ENCODE data around the gene EPB41L1. TPM values are rescaled to one million over a fixed set of nuclear protein-coding genes. Genes with fewer than 3 reads are reported as not detected.

Gene EPB41L1
- total and polyA plus RNA-seq, 11 donors = 7.1 to 29.8 (median 17.3) TPM

GRCh38 chr20:36120241-36120640 lies 34.3 kb upstream of the EPB41L1 start:
- no peak for DNase-seq
- 88 to 92% (median 90%) methylated on average over 6 of the region's 6 CpGs for WGBS, 4 donors
- peaks cover 0 to 24% (median 0%) of the 10 kb centered on the region in 12 donors for H3K4me1 ChIP-seq

GRCh38 chr20:36120991-36121390 lies 33.5 kb upstream of the EPB41L1 start:
- Histone ChIP-seq H3K4me1 (peaks cover 0 to 20% (median 0%) of the 10 kb centered on the region in 12 donors), H3K36me3 (no peaks in the 10 kb centered on the region), H3K27me3 (no peaks in the 10 kb centered on the region), H3K27ac (no peak overlapping the region), H3K9me3 (no peaks in the 10 kb centered on the region), H3K4me3 (no peak overlapping the region)
- ATAC-seq = no peak
- DNase-seq = no peak
- TF ChIP-seq, protein P1, sequence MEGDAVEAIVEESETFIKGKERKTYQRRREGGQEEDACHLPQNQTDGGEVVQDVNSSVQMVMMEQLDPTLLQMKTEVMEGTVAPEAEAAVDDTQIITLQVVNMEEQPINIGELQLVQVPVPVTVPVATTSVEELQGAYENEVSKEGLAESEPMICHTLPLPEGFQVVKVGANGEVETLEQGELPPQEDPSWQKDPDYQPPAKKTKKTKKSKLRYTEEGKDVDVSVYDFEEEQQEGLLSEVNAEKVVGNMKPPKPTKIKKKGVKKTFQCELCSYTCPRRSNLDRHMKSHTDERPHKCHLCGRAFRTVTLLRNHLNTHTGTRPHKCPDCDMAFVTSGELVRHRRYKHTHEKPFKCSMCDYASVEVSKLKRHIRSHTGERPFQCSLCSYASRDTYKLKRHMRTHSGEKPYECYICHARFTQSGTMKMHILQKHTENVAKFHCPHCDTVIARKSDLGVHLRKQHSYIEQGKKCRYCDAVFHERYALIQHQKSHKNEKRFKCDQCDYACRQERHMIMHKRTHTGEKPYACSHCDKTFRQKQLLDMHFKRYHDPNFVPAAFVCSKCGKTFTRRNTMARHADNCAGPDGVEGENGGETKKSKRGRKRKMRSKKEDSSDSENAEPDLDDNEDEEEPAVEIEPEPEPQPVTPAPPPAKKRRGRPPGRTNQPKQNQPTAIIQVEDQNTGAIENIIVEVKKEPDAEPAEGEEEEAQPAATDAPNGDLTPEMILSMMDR (IDR thresholded peaks at IDR 0.05) = no peak
- TF ChIP-seq POLR2A (IDR thresholded peaks at IDR 0.05) = no peak
- intact Hi-C loops (cut with DNase I) = no loop called here
- WGBS, 4 donors = 93 to 95% (median 94%) methylated on average over 7 of the region's 7 CpGs

More at GRCh38 chr20:36120241-36120640, 34.3 kb upstream of the EPB41L1 start:
- ATAC-seq = no peak
- no peak overlapping the region for H3K27ac ChIP-seq
- TF ChIP-seq, protein P1 (IDR thresholded peaks at IDR 0.05) = no peak
- no peak for TF ChIP-seq POLR2A (IDR thresholded peaks at IDR 0.05)
- no peaks in the 10 kb centered on the region for H3K36me3 ChIP-seq
- no peak overlapping the region for H3K4me3 ChIP-seq
- no peaks in the 10 kb centered on the region for H3K27me3 ChIP-seq
- no peaks in the 10 kb centered on the region for H3K9me3 ChIP-seq
- intact Hi-C loops (cut with DNase I) = no loop called here

DNA sequence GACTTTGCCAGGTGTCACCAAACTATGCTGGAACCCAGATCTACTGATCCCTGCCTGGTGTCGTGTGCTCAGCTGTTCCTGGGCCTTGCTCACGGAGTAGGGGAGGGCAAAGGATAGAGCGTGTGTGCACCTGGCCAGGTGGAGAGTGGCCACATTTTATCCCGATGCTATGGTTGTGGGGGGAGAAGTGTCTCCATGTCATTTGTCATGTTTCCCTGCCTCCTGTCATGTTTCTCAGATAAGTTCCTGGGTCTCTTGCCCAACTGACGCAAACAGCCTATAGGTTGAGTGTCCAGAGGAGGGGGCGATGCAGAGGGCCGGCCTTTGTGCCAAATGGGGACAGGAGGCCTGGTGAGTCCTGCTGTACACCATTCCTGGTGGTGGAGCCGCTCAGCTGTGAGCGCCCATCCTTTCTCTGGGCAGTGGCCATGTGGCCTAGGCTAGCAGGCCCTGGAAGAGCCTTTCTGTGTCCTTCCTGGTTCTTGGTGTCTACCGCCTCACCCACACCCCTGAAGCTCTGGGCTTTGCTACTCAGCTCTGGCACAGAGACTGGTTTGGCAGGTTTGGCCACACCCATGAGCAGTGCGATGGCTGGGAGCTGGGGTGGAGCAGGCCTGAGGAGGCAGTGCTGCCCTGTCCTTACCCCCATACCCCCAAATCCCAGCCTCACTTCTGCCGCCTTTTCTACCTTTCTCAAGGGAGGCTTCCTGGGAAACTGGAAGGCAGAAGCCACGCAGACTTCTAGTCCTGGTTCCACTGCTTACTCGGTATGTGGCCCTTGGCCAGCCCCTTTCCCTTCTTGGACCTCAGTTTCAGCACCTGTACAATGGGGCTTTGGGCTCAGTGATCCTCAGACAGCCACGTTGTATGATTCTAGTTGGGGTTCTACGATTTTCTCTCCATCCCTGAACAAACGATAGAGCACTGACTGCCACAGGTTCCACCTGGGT lies 32.3 kb upstream of the EPB41L1 start:
- Histone ChIP-seq H3K36me3 (no peaks in the 10 kb centered on the region), H3K27ac (no peak overlapping the region), H3K27me3 (no peaks in the 10 kb centered on the region), H3K9me3 (no peaks in the 10 kb centered on the region), H3K4me1 (peaks cover 0 to 7% (median 0%) of the 10 kb centered on the region in 12 donors), H3K4me3 (no peak overlapping the region)
- intact Hi-C loops (cut with DNase I) = no loop called here
- WGBS, 4 donors = 91 to 94% (median 92%) methylated on average over 14 to 17 of the region's 17 CpGs
- no peak for ATAC-seq
- no peak for DNase-seq
- no peak for TF ChIP-seq POLR2A (IDR thresholded peaks at IDR 0.05)
- TF ChIP-seq, protein P1 (IDR thresholded peaks at IDR 0.05) = no peak

GRCh38 chr20:36122931-36123288 lies 31.6 kb upstream of the EPB41L1 start:
- 79 to 81% (median 80%) methylated on average over 7 of the region's 7 CpGs for WGBS, 4 donors
- Histone ChIP-seq H3K9me3 (no peaks in the 10 kb centered on the region), H3K36me3 (no peaks in the 10 kb centered on the region), H3K27me3 (no peaks in the 10 kb centered on the region), H3K4me1 (peaks cover 0 to under 1% (median 0%) of the 10 kb centered on the region in 12 donors), H3K4me3 (no peak overlapping the region), H3K27ac (no peak overlapping the region)
- intact Hi-C loops (cut with DNase I) = no loop called here
- TF ChIP-seq, protein P1 (IDR thresholded peaks at IDR 0.05) = no peak
- TF ChIP-seq POLR2A (IDR thresholded peaks at IDR 0.05) = no peak
- ATAC-seq (no peak), DNase-seq (no peak)

Data from heart left ventricle (tissue), 16 donors.